OCI-LY7 (cell line): Measurements from ENCODE around the gene LAMA3. TPM values are rescaled to one million over a fixed set of nuclear protein-coding genes. Genes with fewer than 3 reads are reported as not detected.

ENCODE experiments used
- BruUV-seq: library from RNA; stranded (reverse); fragments of 400-500 nt; replicated peaks from 2 replicates; lab custom pipeline; 2021; lab: Mats Ljungman, UMichigan
- CTCF ChIA-PET: fragments of 300-600 bp; sonication (Branson Sonifier 250); formaldehyde crosslinking; loops from one replicate; lab custom pipeline; 2022; ENCODE audit warnings: antibody characterized with exemption; ENCODE audit not compliant: unreplicated experiment; lab: Charles Lee
- POLR2A ChIA-PET: fragments of 300-600 bp; sonication (Branson Sonifier 250); formaldehyde crosslinking; loops from one replicate; lab custom pipeline; 2022; ENCODE audit warnings: antibody characterized with exemption; lab: Charles Lee
- DNase-seq: peaks from one replicate; pipeline ENCODE4 v3.0.0-alpha.2; 2015; ENCODE audit warnings: low spot score
- H2AFZ ChIP-seq: fragments of 200-600 bp; sonication (generic), shearing (Covaris generic); 2 replicates; pipeline ENCODE4 v1.6.1; 2014; ENCODE audit warnings: mild to moderate bottlenecking, antibody characterized with exemption, low read length, moderate library complexity
- H3K27ac ChIP-seq: fragments of 200-600 bp; sonication (generic); 2 replicates; pipeline ENCODE4 v1.5.1; 2014; ENCODE audit warnings: mixed run types, low read depth, mild to moderate bottlenecking, moderate library complexity, low read length, inconsistent platforms; ENCODE audit not compliant: poor library complexity, severe bottlenecking
- H3K36me3 ChIP-seq: fragments of 200-600 bp; sonication (generic); 2 replicates; pipeline ENCODE4 v1.6.1; 2014; ENCODE audit warnings: mild to moderate bottlenecking, antibody characterized with exemption, low read length, moderate library complexity, mixed read lengths; ENCODE audit not compliant: insufficient read depth
- H3K4me1 ChIP-seq: fragments of 200-600 bp; sonication (generic); 2 replicates; pipeline ENCODE4 v1.5.1; 2014; ENCODE audit warnings: mild to moderate bottlenecking, low read length; ENCODE audit not compliant: insufficient read depth, poor library complexity, severe bottlenecking
- H3K4me2 ChIP-seq: fragments of 200-600 bp; sonication (generic); 2 replicates; pipeline ENCODE4 v1.6.1; 2014; ENCODE audit warnings: mild to moderate bottlenecking, low read length
- H3K4me3 ChIP-seq: fragments of 200-600 bp; sonication (generic); 2 replicates; pipeline ENCODE4 v1.5.1; 2014; ENCODE audit warnings: mild to moderate bottlenecking, low read depth, low read length; ENCODE audit not compliant: poor library complexity, severe bottlenecking
- H3K79me2 ChIP-seq: fragments of 200-600 bp; sonication (generic); 2 replicates; pipeline ENCODE4 v1.6.1; 2016; ENCODE audit warnings: low read depth, mild to moderate bottlenecking, low read length, moderate library complexity, mixed read lengths; ENCODE audit not compliant: insufficient read depth
- H3K9me2 ChIP-seq: fragments of 200-600 bp; sonication (generic); 2 replicates; pipeline ENCODE4 v1.6.1; 2016; ENCODE audit warnings: mild to moderate bottlenecking, low read length, mixed read lengths; ENCODE audit not compliant: insufficient read depth
- H3K9me3 ChIP-seq: fragments of 200-600 bp; sonication (generic); 2 replicates; pipeline ENCODE4 v1.6.1; 2014; ENCODE audit warnings: mild to moderate bottlenecking, mixed run types, low read length, mixed read lengths
- H4K20me1 ChIP-seq: fragments of 200-600 bp; sonication (generic); 2 replicates; pipeline ENCODE4 v1.6.1; 2014; ENCODE audit warnings: mild to moderate bottlenecking, antibody characterized with exemption, low read length, moderate library complexity, mixed read lengths; ENCODE audit not compliant: insufficient read depth
- EZH2phosphoT487 ChIP-seq: fragments of 200-600 bp; sonication (generic); IDR thresholded peaks from 2 replicates; pipeline ENCODE4 v1.6.1; 2018; ENCODE audit warnings: low read depth, borderline replicate concordance, mild to moderate bottlenecking, mixed run types, antibody characterized with exemption, low read length, moderate library complexity, mixed read lengths
- intact Hi-C: fragments of 100-400 bp; cut with micrococcal nuclease; formaldehyde crosslinking; loops from one replicate; pipeline ENCODE4 v1.10.0; 2022; ENCODE audit not compliant: unreplicated experiment
- total RNA-seq, 2 experiments: library from RNA; depleted of rRNA in 1 of 2; stranded (reverse); fragments of >200 nt in 1 of 2; shearing (Covaris generic) in 1 of 2; gene quantifications; 2 replicates each; pipeline ENCODE4 v1.2.3, GENCODE V29; 2014 to 2022
- TF ChIP-seq, protein P1 (sequence below): fragments of 200-600 bp; sonication (generic); conservative IDR thresholded peaks from 2 replicates; pipeline ENCODE4 v1.5.1; 2014; ENCODE audit warnings: mild to moderate bottlenecking, antibody characterized with exemption, low read length, moderate library complexity, mixed read lengths

LAMA3 gene
- total RNA-seq, 2 experiments from 2014 or later = 0.16 to 1.6 TPM

DNA sequence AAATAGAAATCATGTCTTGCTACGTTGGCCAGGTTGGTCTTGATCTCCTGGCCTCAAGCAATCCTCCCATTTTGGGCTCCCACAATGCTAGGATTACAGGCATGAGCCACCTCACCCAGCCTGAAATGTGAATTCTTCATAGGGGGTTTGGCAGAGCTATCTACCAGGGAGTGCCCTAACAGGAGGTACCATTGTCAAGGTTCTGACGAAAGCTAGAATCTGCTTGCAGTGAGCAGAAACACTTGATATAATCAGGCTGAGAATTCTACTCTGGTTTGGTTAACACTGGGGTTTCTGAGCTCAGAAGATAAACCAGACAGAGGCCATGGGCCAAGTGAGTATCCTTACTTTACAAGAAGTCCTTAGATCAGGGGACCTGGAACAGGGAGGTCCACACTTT lies 7.2 kb upstream of the LAMA3 start:
- Histone ChIP-seq H3K79me2 (no peaks in the 10 kb centered on the region), H2AFZ (no peak overlapping the region), H3K4me1 (no peaks in the 10 kb centered on the region), H3K4me3 (no peak overlapping the region), H4K20me1 (no peaks in the 10 kb centered on the region), H3K9me2 (no peaks in the 10 kb centered on the region), H3K27ac (no peak overlapping the region), H3K9me3 (no peaks in the 10 kb centered on the region), H3K4me2 (no peak overlapping the region), H3K36me3 (no peaks in the 10 kb centered on the region)
- TF ChIP-seq, protein P1, sequence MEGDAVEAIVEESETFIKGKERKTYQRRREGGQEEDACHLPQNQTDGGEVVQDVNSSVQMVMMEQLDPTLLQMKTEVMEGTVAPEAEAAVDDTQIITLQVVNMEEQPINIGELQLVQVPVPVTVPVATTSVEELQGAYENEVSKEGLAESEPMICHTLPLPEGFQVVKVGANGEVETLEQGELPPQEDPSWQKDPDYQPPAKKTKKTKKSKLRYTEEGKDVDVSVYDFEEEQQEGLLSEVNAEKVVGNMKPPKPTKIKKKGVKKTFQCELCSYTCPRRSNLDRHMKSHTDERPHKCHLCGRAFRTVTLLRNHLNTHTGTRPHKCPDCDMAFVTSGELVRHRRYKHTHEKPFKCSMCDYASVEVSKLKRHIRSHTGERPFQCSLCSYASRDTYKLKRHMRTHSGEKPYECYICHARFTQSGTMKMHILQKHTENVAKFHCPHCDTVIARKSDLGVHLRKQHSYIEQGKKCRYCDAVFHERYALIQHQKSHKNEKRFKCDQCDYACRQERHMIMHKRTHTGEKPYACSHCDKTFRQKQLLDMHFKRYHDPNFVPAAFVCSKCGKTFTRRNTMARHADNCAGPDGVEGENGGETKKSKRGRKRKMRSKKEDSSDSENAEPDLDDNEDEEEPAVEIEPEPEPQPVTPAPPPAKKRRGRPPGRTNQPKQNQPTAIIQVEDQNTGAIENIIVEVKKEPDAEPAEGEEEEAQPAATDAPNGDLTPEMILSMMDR = no peak
- no peak for TF ChIP-seq EZH2phosphoT487
- ChIA-PET CTCF (no interaction called here), POLR2A (no interaction called here)
- DNase-seq = no peak
- intact Hi-C loops = loop anchor here (5.0 kb wide), 1 partner anchor 65 kb away; no protein-coding TSS in a partner anchor
- no TSS peak for BruUV-seq

DNA sequence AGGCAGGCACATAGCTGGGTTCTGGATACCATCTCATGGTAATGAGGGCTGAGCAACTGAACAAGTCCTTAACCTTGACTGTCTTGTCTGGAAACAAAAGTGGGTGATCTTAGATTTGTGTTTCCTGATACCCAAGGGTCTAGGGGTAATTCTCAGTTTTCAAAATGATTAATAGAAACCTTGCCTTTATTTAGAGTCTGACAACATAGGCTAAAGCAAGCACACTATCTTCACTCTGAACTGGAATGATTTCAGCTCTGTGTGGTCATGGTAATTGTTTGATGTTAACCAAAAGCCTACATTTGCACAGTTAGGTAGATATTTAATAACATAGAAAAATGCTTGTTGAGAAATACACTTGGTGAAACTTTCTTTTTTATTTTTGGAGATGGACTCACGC lies 6.8 kb upstream of the LAMA3 start:
- Histone ChIP-seq H3K4me3 (no peak overlapping the region), H3K9me2 (no peaks in the 10 kb centered on the region), H3K79me2 (no peaks in the 10 kb centered on the region), H3K4me1 (no peaks in the 10 kb centered on the region), H3K9me3 (no peaks in the 10 kb centered on the region), H3K27ac (no peak overlapping the region), H3K36me3 (no peaks in the 10 kb centered on the region), H3K4me2 (no peak overlapping the region), H4K20me1 (no peaks in the 10 kb centered on the region), H2AFZ (no peak overlapping the region)
- no TSS peak for BruUV-seq
- ChIA-PET CTCF (no interaction called here), POLR2A (no interaction called here)
- no peak for DNase-seq
- intact Hi-C loops = loop anchor here (5.0 kb wide), 1 partner anchor 65 kb away; no protein-coding TSS in a partner anchor
- TF ChIP-seq, protein P1 = no peak
- TF ChIP-seq EZH2phosphoT487 = no peak

DNA sequence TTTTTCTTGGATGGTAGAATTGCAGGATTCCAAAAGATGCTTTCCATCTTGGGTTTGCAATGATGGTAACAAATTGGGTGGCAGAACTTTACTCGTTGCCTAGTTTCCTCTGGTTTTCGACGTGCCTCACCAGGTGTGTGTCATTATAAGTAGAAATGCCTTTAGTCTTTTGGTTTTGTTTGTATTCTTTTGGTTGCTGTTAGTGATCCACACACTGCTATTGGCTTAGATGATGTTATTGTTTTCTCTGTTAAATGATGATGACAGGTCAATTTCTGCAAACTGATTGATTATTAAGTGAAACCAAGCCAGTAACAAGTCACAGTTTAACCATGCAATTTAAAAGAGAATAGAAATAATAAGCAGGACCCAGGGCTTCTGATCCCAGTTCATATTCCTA lies 6.1 kb upstream of the LAMA3 start:
- H2AFZ ChIP-seq = no peak overlapping the region
- H3K27ac ChIP-seq = no peak overlapping the region
- BruUV-seq = no TSS peak
- H3K79me2 ChIP-seq = no peaks in the 10 kb centered on the region
- TF ChIP-seq EZH2phosphoT487 = no peak
- TF ChIP-seq, protein P1 = no peak
- no peak overlapping the region for H3K4me2 ChIP-seq
- ChIA-PET POLR2A (no interaction called here), CTCF (no interaction called here)
- H3K36me3 ChIP-seq = no peaks in the 10 kb centered on the region
- DNase-seq = no peak
- H3K9me2 ChIP-seq = no peaks in the 10 kb centered on the region
- no peaks in the 10 kb centered on the region for H4K20me1 ChIP-seq
- H3K4me3 ChIP-seq = no peak overlapping the region
- intact Hi-C loops = loop anchor here (5.0 kb wide), 1 partner anchor 64 kb away; no protein-coding TSS in a partner anchor
- no peaks in the 10 kb centered on the region for H3K4me1 ChIP-seq
- H3K9me3 ChIP-seq = no peaks in the 10 kb centered on the region
